Measurements from ENCODE around the gene SCTR.

- TF ChIP-seq, protein P1, sequence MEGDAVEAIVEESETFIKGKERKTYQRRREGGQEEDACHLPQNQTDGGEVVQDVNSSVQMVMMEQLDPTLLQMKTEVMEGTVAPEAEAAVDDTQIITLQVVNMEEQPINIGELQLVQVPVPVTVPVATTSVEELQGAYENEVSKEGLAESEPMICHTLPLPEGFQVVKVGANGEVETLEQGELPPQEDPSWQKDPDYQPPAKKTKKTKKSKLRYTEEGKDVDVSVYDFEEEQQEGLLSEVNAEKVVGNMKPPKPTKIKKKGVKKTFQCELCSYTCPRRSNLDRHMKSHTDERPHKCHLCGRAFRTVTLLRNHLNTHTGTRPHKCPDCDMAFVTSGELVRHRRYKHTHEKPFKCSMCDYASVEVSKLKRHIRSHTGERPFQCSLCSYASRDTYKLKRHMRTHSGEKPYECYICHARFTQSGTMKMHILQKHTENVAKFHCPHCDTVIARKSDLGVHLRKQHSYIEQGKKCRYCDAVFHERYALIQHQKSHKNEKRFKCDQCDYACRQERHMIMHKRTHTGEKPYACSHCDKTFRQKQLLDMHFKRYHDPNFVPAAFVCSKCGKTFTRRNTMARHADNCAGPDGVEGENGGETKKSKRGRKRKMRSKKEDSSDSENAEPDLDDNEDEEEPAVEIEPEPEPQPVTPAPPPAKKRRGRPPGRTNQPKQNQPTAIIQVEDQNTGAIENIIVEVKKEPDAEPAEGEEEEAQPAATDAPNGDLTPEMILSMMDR (IDR thresholded peaks at IDR 0.05; ENCODE audit: control extremely low read depth in 1 of 3, insufficient read depth in 1 of 3, low read depth in 1 of 3, low read length in 3 of 3): no peak
- TF ChIP-seq EZH2 (IDR thresholded peaks at IDR 0.05; ENCODE audit: low read depth, low read length, severe bottlenecking): no peak
- TF ChIP-seq SUZ12 (IDR thresholded peaks at IDR 0.05; ENCODE audit: low read length): no peak
- TF ChIP-seq ATF2 (IDR thresholded peaks at IDR 0.05; ENCODE audit: low read length): no peak
- TF ChIP-seq FOSL1 (IDR thresholded peaks at IDR 0.05; ENCODE audit: insufficient read depth, low read depth, low read length): no peak
- no peak for TF ChIP-seq GTF2F1 (IDR thresholded peaks at IDR 0.05; ENCODE audit: borderline replicate concordance, low read depth, low read length)
- TF ChIP-seq RBBP5 (IDR thresholded peaks at IDR 0.05; ENCODE audit: borderline replicate concordance, low read depth, low read length): no peak
- no peak for TF ChIP-seq GABPA (IDR thresholded peaks at IDR 0.05; ENCODE audit: borderline replicate concordance, insufficient read depth, low read length)
- TF ChIP-seq ZNF274 (IDR thresholded peaks at IDR 0.05; ENCODE audit: borderline replicate concordance, extremely low read depth, low read length): no peak
- no peak for TF ChIP-seq TAF1 (IDR thresholded peaks at IDR 0.05; ENCODE audit: low read depth, low read length)
- no peak for TF ChIP-seq JUN (IDR thresholded peaks at IDR 0.05; ENCODE audit: low read depth, low read length)
- TF ChIP-seq TAF7 (optimal IDR thresholded peaks at IDR 0.05; ENCODE audit: borderline replicate concordance, low read depth, low read length): no peak
Measured at GRCh38 chr2:119549241-119549640, 25.0 kb upstream of the SCTR start.

Measured in H1 (cell line).